Effector memory CD4-positive, alpha-beta T cell (primary cell): Measurements from ENCODE around the gene KRTAP4-16.
"Not testable (repeated sequence)": the region's sequence is repeated elsewhere in the genome, so short reads cannot be mapped to it uniquely, and the experiment has no call there.

Experiments used
- DNase-seq, 3 donors: peaks; one replicate each; pipeline ENCODE4 v3.0.0-alpha.2; 2020
- H3K27ac ChIP-seq: 2 replicates; pipeline ENCODE4 v1.7.0; 2013; ENCODE audit warnings: mild to moderate bottlenecking, low read length, moderate library complexity; ENCODE audit not compliant: insufficient read depth, poor library complexity, severe bottlenecking
- H3K27me3 ChIP-seq: replicated peaks from 2 replicates; pipeline ENCODE4 v1.7.0; 2013; ENCODE audit warnings: mild to moderate bottlenecking, low read length; ENCODE audit not compliant: insufficient read depth, control insufficient read depth, poor library complexity, severe bottlenecking
- H3K36me3 ChIP-seq: 2 replicates; pipeline ENCODE4 v1.7.0; 2013; ENCODE audit warnings: mild to moderate bottlenecking, low read length, moderate library complexity; ENCODE audit not compliant: control insufficient read depth, insufficient read depth
- H3K4me1 ChIP-seq: 2 replicates; pipeline ENCODE4 v1.7.0; 2013; ENCODE audit warnings: low read length, mild to moderate bottlenecking; ENCODE audit not compliant: control insufficient read depth, insufficient read depth, poor library complexity, severe bottlenecking
- H3K4me3 ChIP-seq: 2 replicates; pipeline ENCODE4 v1.7.0; 2013; ENCODE audit warnings: low read length, low read depth, mild to moderate bottlenecking; ENCODE audit not compliant: insufficient read depth, poor library complexity, severe bottlenecking
- H3K9me3 ChIP-seq: 2 replicates; pipeline ENCODE4 v1.7.0; 2013; ENCODE audit warnings: mild to moderate bottlenecking, low read length, moderate library complexity; ENCODE audit not compliant: control insufficient read depth
- total RNA-seq, 3 donors: gene quantifications; one replicate each; lab custom pipeline; 2026; lab: John Stamatoyannopoulos, UW

The KRTAP4-16 gene
- total RNA-seq = 0 reads per million in 3 donors

- no peak for DNase-seq
These were observed at the start of gene KRTAP4-16 for GRCh38 chr17:41101586-41102259. KRTAP4-16 (minus strand) TSS chr17:41102209; CDS start chr17:41102209, 0 bp downstream.

GRCh38 chr17:41151525-41151924 is 49.5 kb upstream of the KRTAP4-16 start:
- H3K4me1 ChIP-seq = no peaks in the 10 kb centered on the region
- H3K9me3 ChIP-seq = no peaks in the 10 kb centered on the region
- no peak overlapping the region for H3K4me3 ChIP-seq
- H3K27ac ChIP-seq = no peak overlapping the region
- H3K27me3 ChIP-seq = no peaks in the 10 kb centered on the region
- no peaks in the 10 kb centered on the region for H3K36me3 ChIP-seq
- DNase-seq = no peak

More at GRCh38 chr17:41101586-41102259, at the start of gene KRTAP4-16:
- H3K9me3 ChIP-seq = no peaks in the 10 kb centered on the region
- H3K36me3 ChIP-seq = no peaks in the 10 kb centered on the region
- no peak within 1 kb of the TSS for H3K27ac ChIP-seq
- no peaks in the 10 kb centered on the region for H3K27me3 ChIP-seq
- H3K4me3 ChIP-seq = no peak within 1 kb of the TSS
- H3K4me1 ChIP-seq = no peaks in the 10 kb centered on the region

GRCh38 chr17:41150026-41150425 is 48.0 kb upstream of the KRTAP4-16 start:
- Histone ChIP-seq H3K9me3 (no peaks in the 10 kb centered on the region), H3K27me3 (no peaks in the 10 kb centered on the region), H3K27ac (no peak overlapping the region), H3K4me1 (no peaks in the 10 kb centered on the region), H3K4me3 (no peak overlapping the region), H3K36me3 (no peaks in the 10 kb centered on the region)
- no peak for DNase-seq

GRCh38 chr17:41149652-41149985 is 47.6 kb upstream of the KRTAP4-16 start, which contains the start of gene KRTAP4-5:
KRTAP4-5 (minus strand) TSS chr17:41149825; CDS start chr17:41149767, 58 bp downstream.
- H3K36me3 ChIP-seq = no peaks in the 10 kb centered on the region
- no peak within 1 kb of the TSS for H3K4me3 ChIP-seq
- no peaks in the 10 kb centered on the region for H3K4me1 ChIP-seq
- no peak for DNase-seq
- no peaks in the 10 kb centered on the region for H3K9me3 ChIP-seq
- H3K27ac ChIP-seq = no peak within 1 kb of the TSS
- no peaks in the 10 kb centered on the region for H3K27me3 ChIP-seq

- H3K27me3 ChIP-seq, DNase-seq, H3K9me3 ChIP-seq, H3K4me3 ChIP-seq, H3K4me1 ChIP-seq, H3K27ac ChIP-seq, H3K36me3 ChIP-seq: not testable (repeated sequence)
These were observed 47.1 kb upstream of the KRTAP4-16 start for GRCh38 chr17:41148971-41149651.

GRCh38 chr17:41147531-41148204 is 45.7 kb upstream of the KRTAP4-16 start:
- Histone ChIP-seq H3K4me1 (no peaks in the 10 kb centered on the region), H3K9me3 (no peaks in the 10 kb centered on the region), H3K4me3 (no peak overlapping the region), H3K27ac (no peak overlapping the region), H3K27me3 (no peaks in the 10 kb centered on the region), H3K36me3 (no peaks in the 10 kb centered on the region)
- DNase-seq = no peak

- Histone ChIP-seq H3K36me3 (no peaks in the 10 kb centered on the region), H3K4me3 (no peak overlapping the region), H3K27ac (no peak overlapping the region), H3K27me3 (no peaks in the 10 kb centered on the region), H3K4me1 (no peaks in the 10 kb centered on the region), H3K9me3 (no peaks in the 10 kb centered on the region)
- DNase-seq = no peak
These were observed 43.3 kb upstream of the KRTAP4-16 start for GRCh38 chr17:41145261-41145660.

- no peaks in the 10 kb centered on the region for H3K36me3 ChIP-seq
- no peaks in the 10 kb centered on the region for H3K9me3 ChIP-seq
- no peak for DNase-seq
- no peaks in the 10 kb centered on the region for H3K27me3 ChIP-seq
- H3K27ac ChIP-seq = no peak overlapping the region
- no peak overlapping the region for H3K4me3 ChIP-seq
- no peaks in the 10 kb centered on the region for H3K4me1 ChIP-seq
These were observed 42.8 kb upstream of the KRTAP4-16 start for GRCh38 chr17:41144846-41145245.

GRCh38 chr17:41141361-41141760 is 39.4 kb upstream of the KRTAP4-16 start:
- Histone ChIP-seq H3K27me3 (no peaks in the 10 kb centered on the region), H3K4me1 (no peaks in the 10 kb centered on the region), H3K36me3 (no peaks in the 10 kb centered on the region), H3K4me3 (no peak overlapping the region), H3K27ac (no peak overlapping the region), H3K9me3 (no peaks in the 10 kb centered on the region)
- DNase-seq = no peak
